HG03460 (cell line): ENCODE data around the gene ASIC1.
"Not testable (repeated sequence)": the region's sequence is repeated elsewhere in the genome, so short reads cannot be mapped to it uniquely, and the experiment has no call there.

Experiments
- ATAC-seq: cut with Tn5 transposase; IDR thresholded peaks from one replicate; pipeline ENCODE4 v1.9.1; 2021; ENCODE audit not compliant: unreplicated experiment

The ASIC1 gene

GRCh38 chr12:50057000-50057841, at the start of gene ASIC1:
Gene ASIC1 (plus strand): TSS chr12:50057596. CDS start chr12:50058767, 1,171 bp downstream.
- ATAC-seq = no peak

DNA sequence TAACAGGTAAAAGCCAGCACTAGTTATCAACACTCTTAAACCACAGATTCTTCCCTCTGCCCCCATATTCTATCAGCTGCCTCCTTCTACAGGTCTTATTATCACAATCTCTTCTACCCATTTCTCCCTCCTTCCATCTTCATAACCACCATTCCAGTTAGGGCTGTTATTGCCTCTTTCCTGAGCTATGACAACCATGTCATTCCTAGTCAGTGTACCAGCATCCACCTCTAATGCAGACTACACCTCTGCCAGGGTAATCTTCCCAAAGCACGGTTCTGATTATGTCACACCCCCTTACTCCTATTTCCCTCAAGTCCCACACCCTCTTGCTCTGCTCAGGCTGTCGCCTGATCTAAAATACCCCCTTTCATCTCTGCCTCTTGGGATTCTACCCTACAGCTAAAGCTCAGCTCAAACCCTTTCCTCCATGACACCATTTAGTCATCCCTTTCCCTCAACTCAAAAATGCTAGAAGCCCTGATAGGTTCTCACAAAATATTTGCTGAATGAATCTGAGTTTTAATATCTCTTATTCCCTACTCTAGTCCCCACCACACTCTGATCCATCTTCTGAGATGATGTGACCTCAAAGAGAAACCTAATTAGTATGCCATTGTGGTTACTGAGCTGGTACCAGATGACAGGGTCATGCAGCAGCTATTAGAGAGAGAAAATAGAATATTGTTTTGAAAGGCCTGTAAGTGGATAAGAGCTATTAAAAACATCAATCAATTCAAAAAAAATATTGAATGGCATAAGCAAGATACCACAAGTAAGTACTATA, 43.8 kb upstream of the ASIC1 start:
- no peak for ATAC-seq

GRCh38 chr12:50014342-50014741, 43.1 kb upstream of the ASIC1 start:
- no peak for ATAC-seq

- no peak for ATAC-seq
Observed at GRCh38 chr12:50016501-50017475, 40.6 kb upstream of the ASIC1 start.

DNA sequence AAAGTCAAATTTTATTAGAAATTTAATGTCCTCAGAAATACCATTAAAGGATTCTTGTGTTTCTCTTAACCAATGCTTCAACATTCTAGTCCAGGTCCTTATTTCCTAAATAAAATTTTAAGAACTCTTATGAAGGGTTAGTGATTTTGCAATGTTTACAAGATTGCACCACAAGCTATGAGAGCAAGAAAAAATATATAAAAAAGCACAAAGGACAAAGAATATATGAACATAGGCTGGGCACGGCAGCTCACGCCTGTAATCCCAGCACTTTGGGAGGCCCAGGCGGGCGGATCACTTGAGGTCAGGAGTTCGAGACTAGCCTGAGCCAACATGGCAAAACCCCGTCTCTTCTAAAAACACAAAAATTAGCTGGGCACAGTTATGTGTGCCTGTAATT, 39.8 kb upstream of the ASIC1 start:
- ATAC-seq = no peak

GRCh38 chr12:50018154-50018553, 39.2 kb upstream of the ASIC1 start:
- ATAC-seq = no peak

- ATAC-seq = no peak
Observed at GRCh38 chr12:50018968-50019367, 38.4 kb upstream of the ASIC1 start.

- no peak for ATAC-seq
Observed at GRCh38 chr12:50019524-50019923, 37.9 kb upstream of the ASIC1 start.

DNA sequence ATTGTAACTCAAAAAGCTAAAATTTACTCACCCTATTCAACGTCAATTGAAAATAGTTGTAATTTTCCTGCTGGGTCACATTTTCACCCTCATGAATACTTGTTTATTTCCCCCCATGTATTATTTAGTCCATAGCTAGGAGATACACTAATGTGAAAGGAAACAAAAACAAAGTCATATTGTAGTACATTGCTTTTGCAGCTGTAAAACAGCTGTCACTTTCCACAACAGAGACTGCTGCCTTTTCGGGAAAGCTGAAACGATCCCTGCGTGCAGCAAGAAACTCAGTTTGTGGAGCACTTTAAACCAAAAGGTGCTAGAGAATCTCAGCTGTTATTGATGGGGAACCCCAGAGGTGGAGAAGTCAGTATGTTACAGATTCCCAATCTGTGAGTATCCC, 36.4 kb upstream of the ASIC1 start:
- no peak for ATAC-seq

GRCh38 chr12:50022903-50023302, 34.5 kb upstream of the ASIC1 start:
- ATAC-seq = no peak

DNA sequence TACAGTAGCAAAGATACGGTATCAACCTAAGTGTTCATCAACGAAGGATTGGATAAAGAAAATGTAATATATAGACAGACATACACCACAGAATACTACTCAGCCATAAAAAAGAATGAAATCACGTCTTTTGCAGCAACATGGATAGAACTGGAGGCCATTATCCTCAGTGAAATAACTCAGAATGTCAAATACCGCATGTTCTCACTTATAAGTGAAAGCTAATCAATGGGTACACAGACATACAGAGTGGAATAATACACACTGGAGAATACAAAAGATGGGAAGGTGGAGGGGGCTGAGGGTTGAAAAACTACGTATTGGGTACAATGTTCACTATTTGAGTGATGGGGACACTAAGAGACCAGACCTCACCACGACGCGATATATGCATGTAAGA, 33.2 kb upstream of the ASIC1 start:
- ATAC-seq = no peak

- ATAC-seq = peak; percentile 13
Observed at GRCh38 chr12:50024805-50025186, 32.6 kb upstream of the ASIC1 start.

DNA sequence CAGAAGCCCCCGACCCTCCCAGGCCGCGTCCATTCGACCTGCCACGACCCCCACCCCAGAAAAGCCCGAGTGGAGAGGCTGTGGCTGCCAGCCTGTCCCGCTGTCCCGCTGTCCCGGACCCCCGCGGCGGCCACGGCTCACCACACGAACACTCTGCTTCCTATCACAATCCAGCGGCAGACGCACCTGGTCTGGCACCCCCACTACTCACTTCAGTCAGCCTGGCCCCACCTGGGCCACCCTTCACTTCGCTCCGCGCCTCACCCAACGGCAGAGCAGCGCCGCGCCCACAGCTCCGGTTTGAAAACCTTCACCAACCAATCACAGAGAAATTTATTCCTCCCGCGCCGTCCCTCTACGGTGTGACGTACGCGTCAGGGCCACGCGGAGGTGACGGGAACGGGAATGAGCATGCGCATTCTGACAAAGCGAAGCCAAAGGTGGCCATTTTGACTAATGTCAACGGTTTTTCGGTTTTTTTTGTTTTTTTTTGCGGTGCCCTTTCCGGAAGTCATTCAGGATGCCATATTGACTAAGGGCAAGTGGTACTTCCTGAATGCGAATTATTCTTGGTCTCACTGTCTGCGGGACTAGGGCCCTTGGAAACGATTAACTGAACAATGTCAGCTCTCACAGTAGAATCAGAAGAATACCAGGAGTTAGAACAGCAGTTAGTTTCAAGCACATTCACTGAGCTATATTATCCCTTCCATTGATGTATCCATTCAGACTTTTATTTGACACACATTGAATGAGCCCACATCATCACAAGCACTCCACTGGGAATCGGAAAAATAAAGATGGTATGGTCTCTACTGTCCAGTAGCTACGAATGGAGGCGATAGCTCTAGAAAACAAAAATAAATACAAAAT, 32.0 kb upstream of the ASIC1 start, which contains the start of gene RACGAP1:
Gene RACGAP1, minus strand, starts transcription at position 308 of the 873 bp plus-strand sequence. CDS start 8,779 bp downstream, outside the sequence.
- ATAC-seq = peak; percentile 97

- no peak for ATAC-seq
Observed at GRCh38 chr12:50026691-50027090, 30.7 kb upstream of the ASIC1 start.

DNA sequence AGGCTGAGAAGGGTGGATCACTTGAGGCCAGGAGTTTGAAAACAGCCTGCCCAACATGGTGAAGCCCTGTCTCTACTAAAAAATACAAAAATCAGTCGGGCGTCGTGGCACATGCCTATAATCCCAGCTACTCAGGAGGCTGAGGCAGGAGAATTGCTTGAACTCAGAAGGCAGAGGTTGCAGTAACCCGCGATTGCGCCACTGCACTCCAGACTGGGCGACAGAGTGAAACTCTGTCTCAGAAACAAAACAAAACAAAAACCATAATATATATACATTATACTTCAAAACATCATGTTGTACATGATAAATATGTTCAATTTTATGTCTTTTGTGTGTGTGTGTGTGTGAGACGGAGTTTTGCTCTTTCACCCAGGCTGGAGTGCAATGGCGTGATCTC, 26.9 kb upstream of the ASIC1 start:
- ATAC-seq = not testable (repeated sequence)

- no peak for ATAC-seq
Observed at GRCh38 chr12:50032515-50032853, 24.9 kb upstream of the ASIC1 start.

GRCh38 chr12:50032854-50033581, 24.4 kb upstream of the ASIC1 start:
- ATAC-seq = no peak

- ATAC-seq = no peak
Observed at GRCh38 chr12:50038336-50038735, 19.1 kb upstream of the ASIC1 start.

- ATAC-seq = no peak
Observed at GRCh38 chr12:50039151-50039835, 18.1 kb upstream of the ASIC1 start.
